ENCODE results near the gene MELTF. TPM values are rescaled to one million over a fixed set of nuclear protein-coding genes. Genes with fewer than 3 reads are reported as not detected.

MELTF gene
- total RNA-seq, 1 donor: 5.6 TPM

- no peak for TF ChIP-seq CTCF (IDR thresholded peaks at IDR 0.05; ENCODE audit: insufficient read depth, low read length)
- H3K4me3 ChIP-seq (ENCODE audit: low read depth, low read length): no peak overlapping the region
- no peak for DNase-seq (ENCODE audit: low read depth)
These were observed 20.0 kb downstream of the MELTF start for GRCh38 chr3:197009532-197010019.

GRCh38 chr3:197008436-197009209 is 21.0 kb downstream of the MELTF start:
- no peak for TF ChIP-seq CTCF (IDR thresholded peaks at IDR 0.05; ENCODE audit: insufficient read depth, low read length)
- DNase-seq (ENCODE audit: low read depth): no peak
- no peak overlapping the region for H3K4me3 ChIP-seq (ENCODE audit: low read depth, low read length)

GRCh38 chr3:197007953-197008352 is 21.7 kb downstream of the MELTF start:
- TF ChIP-seq CTCF (IDR thresholded peaks at IDR 0.05; ENCODE audit: insufficient read depth, low read length): no peak

GRCh38 chr3:197007296-197007940 is 22.2 kb downstream of the MELTF start:
- DNase-seq (ENCODE audit: low read depth): no peak
- no peak for TF ChIP-seq CTCF (IDR thresholded peaks at IDR 0.05; ENCODE audit: insufficient read depth, low read length)
- H3K4me3 ChIP-seq (ENCODE audit: low read depth, low read length): no peak overlapping the region

More at GRCh38 chr3:197007953-197008352, 21.7 kb downstream of the MELTF start:
- no peak for DNase-seq (ENCODE audit: low read depth)
- H3K4me3 ChIP-seq (ENCODE audit: low read depth, low read length): no peak overlapping the region

GRCh38 chr3:197006860-197007259 is 22.8 kb downstream of the MELTF start:
- no peak overlapping the region for H3K4me3 ChIP-seq (ENCODE audit: low read depth, low read length)
- no peak for TF ChIP-seq CTCF (IDR thresholded peaks at IDR 0.05; ENCODE audit: insufficient read depth, low read length)
- DNase-seq (ENCODE audit: low read depth): no peak

- no peak for TF ChIP-seq CTCF (IDR thresholded peaks at IDR 0.05; ENCODE audit: insufficient read depth, low read length)
- H3K4me3 ChIP-seq (ENCODE audit: low read depth, low read length): no peak overlapping the region
- DNase-seq (ENCODE audit: low read depth): no peak
These were observed 23.2 kb downstream of the MELTF start for GRCh38 chr3:197006446-197006845.

Data from fibroblast of the aortic adventitia (primary cell).